ENCODE data around the gene FBXL14.
"Not testable (repeated sequence)": the region's sequence is repeated elsewhere in the genome, so short reads cannot be mapped to it uniquely, and the experiment has no call there.

The FBXL14 gene

DNA sequence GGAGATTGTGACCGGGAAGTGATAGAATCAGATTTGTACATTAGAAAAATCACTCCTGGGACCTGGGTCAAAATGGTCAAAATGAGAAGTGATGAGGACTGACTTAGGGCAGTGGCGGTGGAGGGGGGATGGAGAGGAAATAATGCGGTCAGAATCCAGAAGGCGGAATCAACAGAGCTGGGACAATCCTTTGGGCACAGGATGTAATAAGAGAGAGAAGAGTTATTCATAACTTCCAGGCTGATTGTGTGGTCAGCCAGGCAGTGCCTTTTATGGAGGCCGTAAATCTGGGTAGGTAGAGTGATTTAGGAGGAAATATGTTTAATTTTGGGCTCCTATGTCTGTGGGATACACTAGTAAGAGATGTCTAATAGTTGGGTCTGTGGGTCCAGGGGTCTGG is 21.6 kb downstream of the FBXL14 start:
- no peak for DNase-seq (ENCODE audit: low spot score)

DNA sequence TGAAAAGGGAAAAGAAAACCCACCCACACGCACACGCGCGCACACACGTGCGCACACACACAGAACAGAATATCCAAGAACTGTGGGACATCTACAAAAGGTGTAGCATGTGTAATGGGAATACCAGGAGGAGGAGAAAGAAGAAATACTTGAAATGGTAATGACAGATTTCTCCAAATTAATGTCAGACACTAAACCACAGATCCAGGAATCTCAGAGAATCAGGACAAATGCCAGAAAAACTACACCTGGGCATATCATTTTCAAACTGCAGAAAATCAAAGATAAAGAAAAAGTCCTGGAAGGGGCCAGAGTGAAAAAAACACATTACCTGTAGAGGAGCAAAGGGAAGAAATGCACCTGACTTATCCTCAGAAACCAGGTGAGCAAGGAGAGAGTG is 26.5 kb downstream of the FBXL14 start:
- no peak for DNase-seq (ENCODE audit: low spot score)

DNA sequence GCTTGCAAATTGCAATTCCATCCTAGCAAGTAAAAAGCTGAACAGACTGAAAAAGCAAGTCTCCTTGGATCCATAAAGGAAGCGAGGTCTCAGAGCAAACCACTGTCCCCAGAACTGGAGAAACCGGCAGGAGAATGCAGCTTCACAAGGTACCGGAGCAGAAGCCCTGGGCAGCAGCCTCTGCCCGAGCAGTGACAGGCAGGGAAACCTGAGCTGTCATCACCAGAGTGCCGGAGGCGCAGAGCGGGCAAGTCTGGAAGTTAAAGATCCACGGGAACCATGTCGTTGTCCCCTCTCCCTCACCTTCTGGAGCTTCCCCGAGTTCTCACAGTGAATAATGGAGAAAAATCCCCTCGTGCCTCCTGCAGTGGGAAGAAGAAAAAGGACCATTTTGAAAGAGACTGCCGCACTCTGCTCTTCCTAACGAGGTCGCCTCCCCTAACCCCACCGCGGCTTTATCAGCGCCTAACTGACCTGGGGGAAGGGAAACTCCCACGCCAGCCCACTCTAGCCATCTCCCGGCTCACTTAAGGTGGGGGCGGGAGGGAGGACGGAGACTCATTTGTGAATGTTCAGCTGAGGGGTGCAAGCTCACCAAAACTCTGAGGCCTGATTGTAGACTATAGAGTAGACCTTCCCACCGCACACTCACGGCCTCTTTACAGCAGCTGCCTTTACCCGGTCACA is 27.8 kb downstream of the FBXL14 start:
- DNase-seq (ENCODE audit: low spot score), result no peak

DNA sequence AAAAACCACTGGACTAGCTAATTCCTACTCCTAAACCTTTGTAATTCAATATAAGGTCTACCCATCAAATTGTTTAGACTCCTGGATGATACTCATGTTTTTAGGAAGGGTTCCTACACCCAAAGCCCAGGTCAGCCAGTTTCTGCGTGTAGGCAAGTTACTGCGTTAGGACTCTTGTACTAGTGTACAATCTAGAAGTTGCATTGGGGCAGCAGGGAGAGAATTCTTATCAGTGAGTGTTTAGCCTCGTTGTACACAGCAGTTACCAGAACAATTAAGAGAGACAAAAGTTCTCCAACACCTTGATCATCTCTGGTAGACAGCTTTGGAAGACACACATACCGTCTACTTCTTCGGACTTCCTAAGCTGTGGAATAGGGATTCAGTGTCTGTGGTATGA is 29.2 kb downstream of the FBXL14 start:
- DNase-seq (ENCODE audit: low spot score), result no peak

DNA sequence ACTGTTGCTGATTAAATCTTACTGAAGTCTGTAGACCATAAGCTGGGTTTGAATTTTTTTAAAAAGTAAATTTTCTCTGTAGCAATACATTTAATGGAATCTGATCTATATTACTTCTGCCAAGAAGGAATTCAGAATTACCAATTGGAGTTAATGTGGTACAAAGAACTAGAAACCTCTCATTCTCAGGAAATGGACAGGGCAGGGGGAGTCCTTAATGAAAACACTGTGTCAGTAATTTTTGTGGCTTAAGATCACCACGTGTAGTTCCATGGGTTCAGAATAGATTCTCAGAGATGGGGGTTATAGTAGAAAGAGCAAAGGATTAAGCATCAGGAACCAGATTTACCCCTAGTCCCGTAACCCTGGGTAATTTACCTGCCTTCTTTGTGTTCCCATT is 30.3 kb downstream of the FBXL14 start:
- no peak for DNase-seq (ENCODE audit: low spot score)

DNA sequence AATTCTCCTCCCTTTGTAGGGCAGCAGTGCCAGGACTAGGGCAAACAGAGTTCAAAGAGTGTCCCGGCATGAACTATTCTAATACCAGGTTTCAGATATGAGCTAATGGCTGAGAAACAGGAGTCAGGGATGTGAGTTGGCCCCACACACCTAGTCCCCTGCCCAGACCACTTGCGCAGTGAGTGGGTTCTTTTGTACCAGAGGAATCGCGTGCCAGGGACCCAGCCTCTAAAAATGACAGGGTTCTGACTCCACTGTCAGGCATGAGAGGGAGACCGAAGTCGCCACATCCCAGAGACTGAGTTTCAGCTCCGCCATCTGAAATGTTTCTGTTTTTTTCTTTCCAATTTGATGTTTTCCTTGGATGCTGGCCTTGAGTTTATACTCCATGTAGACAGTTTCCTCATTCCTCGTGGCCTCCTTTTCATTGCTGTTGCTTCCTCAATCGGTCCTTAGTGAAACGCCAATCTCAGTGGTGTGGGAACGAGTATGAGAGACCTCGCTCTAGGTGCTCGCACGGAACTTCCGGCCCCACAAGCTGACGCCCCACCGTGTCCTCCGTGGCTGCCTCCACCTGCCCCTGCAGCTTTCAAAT is 31.5 kb downstream of the FBXL14 start:
- no peak for DNase-seq (ENCODE audit: low spot score)

DNA sequence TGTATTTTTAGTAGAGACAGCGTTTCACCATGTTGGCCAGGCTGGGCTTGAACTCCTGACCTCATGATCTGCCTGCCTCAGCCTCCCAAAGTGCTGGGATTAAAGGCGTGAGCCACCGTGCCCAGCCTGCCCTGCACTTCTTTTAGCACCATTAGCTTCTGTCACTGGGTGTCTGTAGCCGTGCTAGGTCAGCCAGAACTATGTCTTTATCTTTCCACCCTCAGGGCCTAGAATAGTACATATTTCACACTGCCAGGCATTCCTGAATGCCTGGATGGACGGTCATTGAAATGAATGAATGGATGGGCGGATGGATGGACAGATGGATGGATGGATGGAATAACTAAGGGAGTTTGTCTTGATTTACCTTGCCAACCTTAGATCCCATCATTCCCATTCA is 33.7 kb downstream of the FBXL14 start:
- no peak for DNase-seq (ENCODE audit: low spot score)

DNA sequence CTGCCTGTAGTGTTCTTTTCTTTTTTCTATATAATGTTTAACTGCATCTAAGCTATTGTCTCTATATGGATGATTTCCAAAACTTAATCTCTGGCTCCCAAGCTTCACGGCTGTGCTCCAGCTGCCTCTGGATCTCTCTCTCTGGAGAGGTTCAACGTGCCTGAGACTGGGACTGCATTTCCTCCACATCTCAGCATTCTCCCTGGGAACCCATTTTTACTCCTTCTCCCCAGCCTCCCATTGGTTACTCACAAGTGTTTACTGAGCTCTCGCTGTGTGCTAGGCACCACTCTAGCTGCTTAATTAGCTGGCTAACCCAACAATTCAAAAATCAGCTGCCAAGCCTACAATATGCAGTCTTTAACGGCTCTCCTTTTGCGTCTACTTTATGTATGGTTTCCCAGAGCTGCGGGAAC is 34.7 kb downstream of the FBXL14 start:
- DNase-seq (ENCODE audit: low spot score), result no peak

DNA sequence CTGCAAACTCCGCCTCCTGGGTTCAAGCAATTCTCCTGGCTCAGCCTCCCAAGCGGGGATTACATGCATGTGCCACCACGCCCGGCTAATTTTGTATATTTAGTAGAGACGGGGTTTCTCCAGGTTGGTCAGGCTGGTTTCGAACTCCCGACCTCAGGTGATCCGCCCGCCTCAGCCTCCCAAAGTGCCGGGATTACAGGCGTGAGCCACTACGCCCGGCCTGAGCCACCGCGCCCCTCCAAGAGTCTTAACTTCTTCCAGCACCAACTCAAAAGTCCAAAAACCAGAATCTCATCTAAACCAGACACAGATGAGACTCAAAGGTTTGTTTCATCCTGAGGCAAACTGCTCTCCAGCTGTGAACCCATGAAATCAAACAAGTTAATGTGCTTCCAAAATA is 36.3 kb downstream of the FBXL14 start:
- DNase-seq (ENCODE audit: low spot score), result not testable (repeated sequence)

DNA sequence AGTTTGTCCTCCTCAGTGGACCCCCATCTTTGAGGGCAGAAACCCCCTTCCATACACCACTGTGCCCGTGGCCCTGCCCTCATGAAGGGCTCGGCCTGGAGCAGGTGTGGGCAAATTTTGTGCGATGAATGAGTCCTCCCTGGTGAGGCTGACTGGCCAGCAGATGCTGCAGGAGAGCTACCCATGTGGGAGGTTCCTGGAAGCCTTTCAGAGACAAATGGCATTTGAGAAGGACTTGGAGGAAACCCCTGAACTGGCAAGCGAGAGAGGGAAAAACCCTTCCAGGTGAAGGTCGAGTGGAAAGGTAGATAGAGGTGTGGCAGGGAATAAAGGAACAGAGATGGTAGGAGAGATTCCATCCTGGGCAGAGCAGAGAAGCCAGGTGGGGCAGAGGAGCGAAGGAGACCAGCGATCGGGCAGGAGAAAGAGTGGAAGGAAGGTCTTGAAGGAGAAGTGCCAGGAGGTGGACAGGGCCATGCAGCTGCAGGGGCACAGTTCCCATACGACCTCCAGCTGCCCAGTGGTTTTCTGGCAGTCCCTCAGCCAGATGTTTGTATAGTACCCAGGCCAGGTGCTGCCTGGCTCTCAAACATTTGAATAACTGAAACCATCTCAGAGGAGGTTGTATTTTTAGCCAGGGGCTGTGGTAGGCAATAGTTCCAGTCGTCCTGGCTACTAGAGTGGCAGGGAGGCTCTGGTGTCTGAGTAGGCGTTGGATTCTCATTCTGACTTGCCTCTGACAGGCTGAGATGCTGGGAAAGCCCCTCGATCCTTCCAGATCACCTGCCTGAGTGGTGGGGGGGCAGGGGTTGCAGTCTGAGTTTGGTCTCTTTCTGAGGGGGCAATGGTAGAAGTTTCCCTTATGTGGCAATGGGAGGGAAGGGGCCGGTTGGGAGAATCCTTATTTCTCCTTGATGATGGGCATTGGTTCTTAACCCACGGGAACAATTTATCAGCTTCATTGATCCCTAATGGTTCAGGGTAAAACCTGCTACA is 40.1 kb downstream of the FBXL14 start:
- peak; percentile 97 for DNase-seq (ENCODE audit: low spot score)

DNA sequence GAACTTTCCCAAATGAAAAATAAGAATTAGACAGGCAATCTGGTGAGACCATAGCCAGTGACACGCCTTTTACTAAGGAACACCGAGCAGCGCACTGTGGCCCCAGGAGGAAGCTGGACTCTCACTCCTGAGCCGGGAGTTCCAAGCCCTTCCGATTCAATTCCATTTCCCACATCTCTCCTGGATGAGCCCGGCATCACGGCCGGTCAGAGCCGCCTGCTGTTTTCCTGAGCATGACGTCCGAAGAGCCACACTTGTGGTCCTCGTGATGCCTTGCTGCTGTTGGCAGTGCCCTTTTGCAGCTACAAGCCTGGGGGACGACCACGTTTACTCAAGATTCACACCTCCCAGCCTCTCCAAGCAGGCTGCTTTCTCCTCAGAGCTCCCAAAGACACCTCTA is 40.8 kb downstream of the FBXL14 start:
- no peak for DNase-seq (ENCODE audit: low spot score)

DNA sequence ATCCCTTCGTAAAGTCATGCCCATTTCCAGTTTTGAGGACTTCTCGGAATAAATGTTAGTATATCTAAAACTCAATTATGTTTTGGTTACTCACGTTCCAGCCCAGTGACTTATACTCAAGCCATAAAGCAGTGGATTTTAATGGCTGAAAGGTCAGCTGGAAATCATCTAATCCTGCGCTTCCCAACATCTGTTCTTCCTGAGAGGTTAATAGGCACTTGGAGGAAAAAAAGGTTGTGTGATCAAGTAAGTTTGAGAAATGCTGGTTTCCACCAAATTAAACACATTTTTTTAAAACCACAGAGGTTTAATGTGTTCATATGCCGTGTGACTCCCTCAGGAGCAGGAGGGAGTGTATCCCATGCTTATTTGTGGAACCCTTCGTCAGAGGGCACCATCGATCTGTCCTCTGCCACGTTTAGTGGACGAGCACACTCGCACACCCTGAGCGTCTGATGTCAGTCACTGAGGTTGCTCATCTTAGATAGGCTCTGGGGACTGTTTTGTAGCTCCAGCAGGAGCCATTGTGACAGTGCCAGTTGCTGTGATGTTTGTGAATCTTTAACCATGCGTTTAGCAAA is 41.4 kb downstream of the FBXL14 start:
- DNase-seq (ENCODE audit: low spot score), result peak; percentile 62

DNA sequence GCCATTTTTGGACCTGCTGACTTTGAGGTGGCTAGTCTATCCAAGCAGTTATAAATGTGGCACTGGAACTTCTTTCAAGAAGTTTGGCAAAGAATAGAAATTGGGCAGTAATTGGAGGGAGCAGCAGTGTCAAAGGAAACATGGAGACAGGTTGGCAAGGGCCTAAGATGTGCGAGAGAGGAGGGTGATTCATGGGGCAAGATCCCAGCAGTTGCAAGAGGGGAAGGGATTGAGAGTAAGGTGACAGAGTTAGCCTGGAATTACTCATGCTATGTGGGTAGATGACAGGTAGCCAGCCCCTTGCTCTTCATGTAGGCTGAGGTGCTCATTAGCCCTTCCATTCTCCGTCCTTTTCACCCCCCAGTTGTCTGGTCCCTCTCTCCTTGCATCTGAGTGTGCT is 42.2 kb downstream of the FBXL14 start:
- no peak for DNase-seq (ENCODE audit: low spot score)

DNA sequence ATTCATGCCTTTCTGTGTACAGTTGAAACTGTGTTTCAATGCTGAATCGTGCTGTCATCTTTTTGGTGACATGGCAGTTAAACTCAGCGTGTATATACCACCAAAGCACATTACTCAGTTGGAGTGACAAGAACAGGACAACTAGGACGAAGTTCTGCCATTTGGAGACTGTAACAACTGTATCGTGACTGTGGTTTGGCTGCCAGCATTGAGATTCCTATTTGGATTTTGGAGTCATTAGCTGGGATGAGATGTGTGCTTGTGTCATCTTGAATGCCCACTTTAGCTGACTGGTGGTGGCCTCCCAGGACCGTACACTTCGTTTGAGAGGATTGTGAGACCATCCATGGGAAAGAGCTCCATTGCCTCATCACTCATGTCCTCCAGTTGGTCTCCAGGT is 42.9 kb downstream of the FBXL14 start:
- no peak for DNase-seq (ENCODE audit: low spot score)

DNA sequence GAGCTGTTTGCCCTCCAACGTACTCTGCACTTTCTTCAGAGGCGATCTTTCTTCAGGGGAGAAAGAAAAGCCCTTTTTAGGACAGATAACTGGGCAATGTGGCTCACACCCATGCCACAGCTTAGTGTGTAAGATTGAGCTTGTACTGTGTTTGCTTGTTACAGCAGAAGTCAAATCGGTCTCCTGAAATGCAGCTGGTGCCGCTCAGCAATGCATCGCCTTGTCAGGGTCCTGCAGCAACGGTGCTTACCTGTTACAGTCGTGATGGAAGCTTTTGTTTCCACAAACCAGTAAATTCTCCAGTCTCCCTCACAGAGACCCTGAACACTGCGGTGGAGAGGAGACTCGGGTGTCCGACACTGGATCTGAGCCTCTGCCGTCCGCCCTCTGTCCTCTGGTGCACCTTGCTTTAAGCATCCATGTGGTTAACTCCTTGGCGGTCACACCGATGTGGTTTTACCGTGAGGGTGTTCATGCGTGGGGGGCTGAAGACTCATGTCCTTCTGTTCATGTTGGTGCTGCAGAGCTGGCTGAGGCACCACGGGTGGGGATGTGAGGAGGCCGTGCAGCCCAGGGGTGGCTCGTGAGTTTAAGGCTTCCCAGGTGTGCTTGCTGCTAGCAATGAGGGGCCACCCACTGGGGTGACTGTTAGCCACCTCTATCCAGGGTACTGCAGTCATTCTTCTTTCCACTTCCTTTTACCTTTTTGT is 47.3 kb downstream of the FBXL14 start:
- peak; percentile 45 for DNase-seq (ENCODE audit: low spot score)

DNA sequence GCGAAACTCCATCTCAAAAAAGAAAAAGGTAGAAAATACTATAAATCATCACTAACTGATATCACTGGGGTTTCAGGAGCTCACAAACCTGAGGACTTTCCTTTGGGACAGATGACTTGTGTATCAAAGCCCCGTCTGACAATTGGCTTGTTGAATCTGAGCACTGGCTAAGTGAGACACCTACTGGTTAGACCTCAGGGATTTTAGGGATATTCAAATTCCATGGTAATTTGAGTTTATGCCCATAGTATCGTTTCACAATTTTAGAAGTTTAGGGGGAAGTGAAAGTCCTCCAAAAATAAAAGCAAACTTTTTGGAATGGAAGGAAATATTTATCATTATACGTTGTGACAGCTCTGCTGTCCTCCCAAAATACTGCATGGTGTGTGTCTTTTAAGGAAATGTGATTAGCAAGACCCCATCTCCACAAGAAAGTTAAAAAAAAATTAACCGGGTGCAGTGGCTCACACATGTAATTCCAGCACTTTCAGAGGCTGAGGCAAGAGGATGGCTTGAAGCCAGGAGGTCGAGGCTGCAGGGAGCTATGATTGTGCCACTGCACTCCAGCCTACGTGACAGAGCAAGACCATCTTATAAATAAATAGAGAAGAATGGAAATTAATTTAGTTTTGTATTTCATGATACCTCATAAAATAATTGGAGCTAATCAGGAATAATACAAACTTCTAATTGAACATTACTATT is 49.2 kb downstream of the FBXL14 start:
- peak; percentile 40 for DNase-seq (ENCODE audit: low spot score)

DNA sequence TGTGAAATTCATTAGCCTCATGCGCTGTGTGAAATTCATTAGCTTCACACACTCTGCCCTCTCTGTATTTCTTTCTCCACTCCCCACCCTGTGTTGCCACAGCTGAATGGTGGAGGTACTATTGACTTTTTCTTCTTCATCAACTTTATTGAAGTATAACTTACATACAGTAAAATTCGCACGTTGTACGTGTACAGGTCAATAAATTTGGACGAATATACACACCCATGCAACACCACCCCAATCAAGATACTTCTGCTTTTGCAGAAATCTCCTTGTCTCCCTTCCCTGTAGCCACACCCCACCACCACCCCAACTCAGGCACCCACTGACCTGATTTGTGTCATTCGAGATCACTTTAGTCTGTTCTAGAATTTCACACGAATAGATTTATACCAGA is 51.8 kb downstream of the FBXL14 start:
- DNase-seq (ENCODE audit: low spot score), result no peak

DNA sequence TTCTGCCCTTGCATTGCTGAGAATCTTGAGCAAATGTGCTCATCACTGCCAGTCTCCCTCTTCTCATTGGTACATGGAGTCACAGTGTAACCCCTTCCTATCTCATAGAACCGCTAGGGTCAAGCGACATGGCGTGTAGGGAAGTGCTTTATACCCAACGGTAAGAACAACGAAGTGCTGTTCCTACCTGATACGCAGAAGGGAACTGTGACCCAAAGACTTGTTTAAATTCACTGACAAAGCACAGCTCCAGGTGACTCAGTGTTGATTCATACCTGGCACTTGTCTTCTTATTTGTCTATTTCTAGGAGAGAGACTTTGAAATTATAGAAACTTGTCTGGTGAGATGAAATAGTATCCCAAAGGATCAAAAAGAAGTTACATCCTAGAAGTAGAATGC is 53.7 kb downstream of the FBXL14 start:
- DNase-seq (ENCODE audit: low spot score), result no peak

DNA sequence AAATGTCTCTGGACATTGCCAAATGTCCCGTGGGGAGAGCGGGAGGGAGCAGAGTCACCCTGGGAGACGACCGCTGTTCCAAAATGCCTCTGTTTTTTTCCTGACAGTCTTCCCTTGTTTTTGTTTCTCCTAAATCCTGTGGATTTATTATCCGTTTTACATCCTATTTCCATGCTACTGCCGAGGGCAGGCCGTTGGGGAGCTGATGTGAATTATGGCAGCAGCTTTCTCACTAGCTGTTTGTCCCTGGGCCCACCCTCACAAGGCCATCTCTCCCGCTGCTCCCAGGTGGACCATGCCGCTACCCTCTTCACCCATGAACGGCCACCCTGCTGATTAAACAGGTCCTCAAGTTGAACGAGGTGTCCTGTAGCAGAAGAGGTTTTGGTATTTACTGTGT is 55.2 kb downstream of the FBXL14 start:
- DNase-seq (ENCODE audit: low spot score), result no peak

DNA sequence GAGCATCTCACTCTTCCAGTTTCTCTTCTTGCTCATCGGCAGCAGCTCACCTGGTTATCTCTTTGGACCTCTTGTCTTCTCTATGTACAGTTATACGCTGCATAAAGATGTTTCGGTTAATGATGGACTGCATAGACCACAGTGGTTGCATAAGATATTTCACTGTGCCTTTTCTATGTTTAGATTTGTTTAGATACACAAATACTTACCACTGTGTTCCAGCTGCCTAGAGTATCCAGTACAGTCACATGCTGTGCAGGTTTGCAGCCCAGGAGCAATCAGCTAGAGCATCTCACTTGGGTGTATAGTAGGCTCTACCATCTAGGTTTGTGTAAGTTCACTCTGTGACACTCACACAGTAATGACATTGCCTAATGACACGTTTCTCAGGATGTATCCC is 57.6 kb downstream of the FBXL14 start:
- DNase-seq (ENCODE audit: low spot score), result no peak

DNA sequence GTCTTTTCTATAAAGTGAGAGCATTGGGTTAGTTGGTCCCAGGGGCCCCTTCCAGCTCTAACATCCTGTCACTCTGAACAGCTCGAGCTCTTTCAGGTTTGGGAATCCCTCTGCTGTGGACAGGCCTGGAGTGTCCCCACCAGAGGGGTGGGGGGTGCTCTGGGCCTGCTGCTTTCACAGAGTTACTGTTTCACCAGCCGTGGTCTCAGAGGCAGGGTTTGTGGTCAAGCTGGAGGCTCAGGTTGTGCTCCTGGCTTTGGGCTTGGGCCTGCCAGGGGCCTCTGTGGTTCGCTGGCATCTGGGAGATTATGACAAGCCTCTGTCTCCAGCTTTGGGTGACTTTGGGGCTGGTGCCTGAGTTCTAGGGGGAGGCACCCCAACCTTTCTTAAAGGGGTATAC is 59.6 kb downstream of the FBXL14 start:
- no peak for DNase-seq (ENCODE audit: low spot score)
